GM23248 (cell line): ENCODE data around the gene NFIL3.

Source experiments
- EZH2 ChIP-seq: fragments of 200-600 bp; sonication (generic); IDR thresholded peaks from 2 replicates; pipeline ENCODE4 v1.6.1; 2018; ENCODE audit warnings: antibody characterized with exemption, mild to moderate bottlenecking; ENCODE audit not compliant: insufficient read depth, poor library complexity, severe bottlenecking
- EZH2phosphoT487 ChIP-seq: fragments of 200-600 bp; sonication (generic); IDR thresholded peaks from 2 replicates; pipeline ENCODE4 v1.6.1; 2018; ENCODE audit warnings: antibody characterized with exemption, moderate library complexity, mild to moderate bottlenecking, low read depth; ENCODE audit not compliant: insufficient read depth

DNA sequence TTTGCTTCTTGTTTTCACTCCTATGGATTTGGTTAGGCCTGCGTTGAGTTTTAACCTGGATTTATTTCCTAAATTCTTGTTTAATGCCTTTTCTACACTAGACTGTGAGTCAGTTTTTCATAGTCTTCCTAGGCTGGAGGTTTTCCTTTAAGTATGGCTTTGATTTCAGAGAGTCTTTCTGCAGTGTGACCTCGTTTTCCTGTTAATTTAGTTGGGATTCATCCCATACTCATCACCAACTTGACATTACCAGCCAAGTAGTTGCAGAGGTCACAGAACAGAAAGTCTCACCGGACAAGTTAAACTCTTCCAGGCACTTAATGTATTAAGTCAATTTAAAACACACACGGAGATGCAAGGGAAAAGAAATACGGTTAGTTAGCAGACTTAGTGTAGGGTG, 32.2 kb downstream of the NFIL3 start:
- TF ChIP-seq EZH2 (no peak), EZH2phosphoT487 (no peak)
